HepG2 (cell line): ENCODE data around the gene KCTD19. TPM values are rescaled to one million over a fixed set of nuclear protein-coding genes. Genes with fewer than 3 reads are reported as not detected.

Experiments
- ATAC-seq: fragments of 200-7000 bp; cut with Tn5 transposase; 3 replicates; pipeline ENCODE4 v1.9.1; 2020; ENCODE audit warnings: mild to moderate bottlenecking, moderate library complexity
- BruUV-seq: library from RNA; stranded (reverse); fragments of 400-500 nt; replicated peaks from 2 replicates; lab custom pipeline; 2021; lab: Mats Ljungman, UMichigan
- CTCF ChIA-PET: fragments of 300-600 bp; formaldehyde crosslinking; extraction: SDS; loops from one replicate; lab custom pipeline; 2021; ENCODE audit warnings: low total read pairs, inconsistent platforms, low intra/inter-chr PET ratio; lab: Yijun Ruan, JAX
- POLR2A ChIA-PET: fragments of 350-600 bp; sonication (Branson Sonifier 250); formaldehyde crosslinking; loops from one replicate; lab custom pipeline; 2020; ENCODE audit warnings: antibody characterized with exemption, inconsistent platforms; lab: Yijun Ruan, JAX
- DNase-seq: peaks from one replicate; pipeline ENCODE4 v3.0.0-alpha.2; 2015; ENCODE audit warnings: low spot score
- FAIRE-seq: peaks from 3 replicates; lab custom pipeline; 2011; peaks lifted over from hg19 to GRCh38; lab: Jason Lieb, UNC
- H2AFZ ChIP-seq: one replicate; pipeline ENCODE4 v1.6.1; 2011; ENCODE audit warnings: low read length, inconsistent platforms
- H3K27ac ChIP-seq: fragments of 300-600 bp; 3 replicates; pipeline ENCODE4 v1.8.0; 2011; ENCODE audit warnings: mixed run types, mild to moderate bottlenecking, mixed read lengths, low read length, inconsistent platforms; ENCODE audit not compliant: insufficient read depth; ENCODE audit errors: extremely low read length
- H3K27me3 ChIP-seq, 2 experiments: fragments of 200-600 bp in 1 of 2; 2 replicates in 1 of 2; 3 replicates in 1 of 2; pipeline versions ENCODE4 v1.6.0 to v1.8.0; 2011; ENCODE audit warnings: low read length in 2 of 2, mild to moderate bottlenecking in 2 of 2, moderate library complexity in 2 of 2, inconsistent platforms in 1 of 2; ENCODE audit not compliant: insufficient read depth in 2 of 2, control insufficient read depth in 1 of 2
- H3K36me3 ChIP-seq, 2 experiments: fragments of 200-600 bp in 1 of 2; replicated peaks in 1 of 2; 2 replicates in 1 of 2; 3 replicates in 1 of 2; pipeline versions ENCODE4 v1.5.1 to v1.8.0; 2011; ENCODE audit warnings: low read length in 2 of 2, inconsistent platforms in 1 of 2; ENCODE audit not compliant: insufficient read depth in 2 of 2, control insufficient read depth in 1 of 2
- H3K4me1 ChIP-seq: 2 replicates; pipeline ENCODE4 v1.5.1; 2012; ENCODE audit warnings: low read length, inconsistent platforms; ENCODE audit not compliant: insufficient read depth
- H3K4me2 ChIP-seq: 2 replicates; pipeline ENCODE4 v1.6.0; 2011; ENCODE audit warnings: low read depth, low read length, inconsistent platforms
- H3K4me3 ChIP-seq, 3 experiments: fragments of 200-600 bp in 1 of 3; sonication (generic), shearing (Covaris generic) in 1 of 3; replicated peaks in 1 of 3; 2 replicates each; pipeline ENCODE4 v1.5.1; 2011 to 2016; ENCODE audit warnings: low read length in 3 of 3, inconsistent platforms in 2 of 3, low read depth in 2 of 3, mild to moderate bottlenecking in 2 of 3, control low read depth in 1 of 3, mixed read lengths in 1 of 3; ENCODE audit not compliant: insufficient read depth in 1 of 3
- H3K79me2 ChIP-seq: one replicate; pipeline ENCODE4 v1.6.1; 2011; ENCODE audit warnings: low read length, inconsistent platforms; ENCODE audit not compliant: insufficient read depth
- H3K9ac ChIP-seq: 2 replicates; pipeline ENCODE4 v1.6.0; 2011; ENCODE audit warnings: mild to moderate bottlenecking, low read depth, low read length, inconsistent platforms; ENCODE audit not compliant: insufficient read depth
- H3K9me3 ChIP-seq: 2 replicates; pipeline ENCODE4 v1.5.1; 2012; ENCODE audit warnings: mild to moderate bottlenecking, low read length
- H4K20me1 ChIP-seq: 2 replicates; pipeline ENCODE4 v1.6.0; 2011; ENCODE audit warnings: inconsistent platforms, mild to moderate bottlenecking, low read length, moderate library complexity; ENCODE audit not compliant: insufficient read depth
- AGO2 ChIP-seq: fragments of 200-400 bp; formaldehyde crosslinking; optimal IDR thresholded peaks from 2 replicates; pipeline ENCODE3; 2017; ENCODE audit warnings: mild to moderate bottlenecking, low read depth, low read length, moderate library complexity
- ATRX ChIP-seq: sonication (generic); formaldehyde crosslinking; IDR thresholded peaks from 2 replicates; pipeline ENCODE4 v1.4.0; 2020; ENCODE audit warnings: missing genetic modification reagents, borderline replicate concordance
- GABPB1 ChIP-seq: IDR thresholded peaks from 2 replicates; pipeline ENCODE4 v1.6.1; 2016; ENCODE audit warnings: mild to moderate bottlenecking, missing genetic modification reagents, moderate library complexity, missing compliant biosample characterization
- JUNB ChIP-seq: sonication (generic); formaldehyde crosslinking; IDR thresholded peaks from 2 replicates; pipeline ENCODE4 v1.8.0; 2022; ENCODE audit warnings: missing genetic modification reagents, mild to moderate bottlenecking, borderline replicate concordance
- KAT7 ChIP-seq: IDR thresholded peaks from 2 replicates; pipeline ENCODE4 v1.6.1; 2018; ENCODE audit warnings: borderline replicate concordance, missing compliant biosample characterization
- RBFOX2 ChIP-seq: fragments of 200-400 bp; formaldehyde crosslinking; IDR thresholded peaks from 2 replicates; pipeline ENCODE4 v1.6.1; 2017; ENCODE audit warnings: low read depth, mild to moderate bottlenecking, low read length
- SALL1 ChIP-seq: sonication (generic); formaldehyde crosslinking; IDR thresholded peaks from 2 replicates; pipeline ENCODE4 v1.8.0; 2022; ENCODE audit warnings: mild to moderate bottlenecking, missing genetic modification reagents
- ZNF264 ChIP-seq: sonication (generic); formaldehyde crosslinking; IDR thresholded peaks from 2 replicates; pipeline ENCODE4 v1.4.0; 2020; ENCODE audit warnings: missing genetic modification reagents
- WGBS: methylation state at CpG from one replicate; pipeline ENCODE4 v1.1.6; 2017; ENCODE audit warnings: low lambda C conversion rate; 5-methylcytosine and 5-hydroxymethylcytosine counted together
- in situ Hi-C: cut with HindIII; loops from 2 replicates; pipeline ENCODE4 v1.10.0; 2017; ENCODE audit warnings: low pct_unique_long_range_greater_than_20kb; ENCODE audit not compliant: extremely low pct_ligation_motif_present
- intact Hi-C: fragments of 100-400 bp; cut with micrococcal nuclease; formaldehyde crosslinking; loops from one replicate; pipeline ENCODE4 v1.10.0; 2022; ENCODE audit not compliant: unreplicated experiment
- polyA plus RNA-seq, 8 experiments: library from polyadenylated mRNA; depleted of rRNA in 3 of 8; stranded (reverse) in 7 of 8; unstranded in 1 of 8; fragments of >200 nt; fragmentation: Illumina TruSeq in 4 of 8; extraction: Trizol in 4 of 8; gene quantifications; 2 replicates each; pipeline versions ENCODE4 v1.2.1 to v1.2.3, GENCODE V29; 2011 to 2016; ENCODE audit warnings: low read depth in 4 of 8, missing spikeins in 1 of 8, mixed read lengths in 1 of 8; ENCODE audit not compliant: insufficient read depth in 1 of 8
- total RNA-seq, 5 experiments: library from RNA; depleted of rRNA; stranded (reverse); fragments of >200 nt; fragmentation: Illumina TruSeq; extraction: Trizol; gene quantifications; 2 replicates each; pipeline ENCODE4 v1.2.3, GENCODE V29; 2016; ENCODE audit warnings: low read depth in 1 of 5
- TF ChIP-seq, protein P1 (sequence below): sonication (generic); formaldehyde crosslinking; IDR thresholded peaks from 2 replicates; pipeline ENCODE4 v1.4.0; 2020; ENCODE audit warnings: missing genetic modification reagents, borderline replicate concordance

KCTD19 gene
- total and polyA plus RNA-seq, 2 of the 13 experiments (the other 11 are each of a cell fraction or from before 2014, with no cell fraction given): not detected

DNA sequence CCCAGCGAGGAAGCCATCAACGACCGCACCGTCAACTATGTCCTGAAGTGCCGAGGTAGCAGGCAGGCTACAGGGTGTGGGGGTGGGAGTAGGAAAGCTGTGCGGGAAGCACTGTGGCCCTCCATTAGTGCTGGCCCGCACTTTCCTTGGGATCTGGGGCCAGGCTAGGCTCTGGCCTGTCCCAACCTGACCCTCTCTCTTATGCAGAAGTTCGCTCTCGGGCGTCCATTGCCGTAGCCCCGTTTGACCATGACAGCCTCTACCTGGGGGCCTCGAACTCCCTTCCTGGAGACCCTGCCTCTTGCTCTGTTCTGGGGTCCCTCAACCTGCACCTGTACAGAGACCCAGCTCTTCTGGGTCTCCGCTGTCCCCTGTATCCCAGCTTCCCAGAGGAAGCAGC, 38.6 kb downstream of the KCTD19 start (continued):
- TF ChIP-seq, protein P1, sequence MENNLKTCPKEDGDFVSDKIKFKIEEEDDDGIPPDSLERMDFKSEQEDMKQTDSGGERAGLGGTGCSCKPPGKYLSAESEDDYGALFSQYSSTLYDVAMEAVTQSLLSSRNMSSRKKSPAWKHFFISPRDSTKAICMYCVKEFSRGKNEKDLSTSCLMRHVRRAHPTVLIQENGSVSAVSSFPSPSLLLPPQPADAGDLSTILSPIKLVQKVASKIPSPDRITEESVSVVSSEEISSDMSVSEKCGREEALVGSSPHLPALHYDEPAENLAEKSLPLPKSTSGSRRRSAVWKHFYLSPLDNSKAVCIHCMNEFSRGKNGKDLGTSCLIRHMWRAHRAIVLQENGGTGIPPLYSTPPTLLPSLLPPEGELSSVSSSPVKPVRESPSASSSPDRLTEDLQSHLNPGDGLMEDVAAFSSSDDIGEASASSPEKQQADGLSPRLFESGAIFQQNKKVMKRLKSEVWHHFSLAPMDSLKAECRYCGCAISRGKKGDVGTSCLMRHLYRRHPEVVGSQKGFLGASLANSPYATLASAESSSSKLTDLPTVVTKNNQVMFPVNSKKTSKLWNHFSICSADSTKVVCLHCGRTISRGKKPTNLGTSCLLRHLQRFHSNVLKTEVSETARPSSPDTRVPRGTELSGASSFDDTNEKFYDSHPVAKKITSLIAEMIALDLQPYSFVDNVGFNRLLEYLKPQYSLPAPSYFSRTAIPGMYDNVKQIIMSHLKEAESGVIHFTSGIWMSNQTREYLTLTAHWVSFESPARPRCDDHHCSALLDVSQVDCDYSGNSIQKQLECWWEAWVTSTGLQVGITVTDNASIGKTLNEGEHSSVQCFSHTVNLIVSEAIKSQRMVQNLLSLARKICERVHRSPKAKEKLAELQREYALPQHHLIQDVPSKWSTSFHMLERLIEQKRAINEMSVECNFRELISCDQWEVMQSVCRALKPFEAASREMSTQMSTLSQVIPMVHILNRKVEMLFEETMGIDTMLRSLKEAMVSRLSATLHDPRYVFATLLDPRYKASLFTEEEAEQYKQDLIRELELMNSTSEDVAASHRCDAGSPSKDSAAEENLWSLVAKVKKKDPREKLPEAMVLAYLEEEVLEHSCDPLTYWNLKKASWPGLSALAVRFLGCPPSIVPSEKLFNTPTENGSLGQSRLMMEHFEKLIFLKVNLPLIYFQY (CRISPR knock-in tag): no peak
- no peak for TF ChIP-seq JUNB (CRISPR knock-in tag)
- no peak for TF ChIP-seq KAT7 (CRISPR knock-in tag)

DNA sequence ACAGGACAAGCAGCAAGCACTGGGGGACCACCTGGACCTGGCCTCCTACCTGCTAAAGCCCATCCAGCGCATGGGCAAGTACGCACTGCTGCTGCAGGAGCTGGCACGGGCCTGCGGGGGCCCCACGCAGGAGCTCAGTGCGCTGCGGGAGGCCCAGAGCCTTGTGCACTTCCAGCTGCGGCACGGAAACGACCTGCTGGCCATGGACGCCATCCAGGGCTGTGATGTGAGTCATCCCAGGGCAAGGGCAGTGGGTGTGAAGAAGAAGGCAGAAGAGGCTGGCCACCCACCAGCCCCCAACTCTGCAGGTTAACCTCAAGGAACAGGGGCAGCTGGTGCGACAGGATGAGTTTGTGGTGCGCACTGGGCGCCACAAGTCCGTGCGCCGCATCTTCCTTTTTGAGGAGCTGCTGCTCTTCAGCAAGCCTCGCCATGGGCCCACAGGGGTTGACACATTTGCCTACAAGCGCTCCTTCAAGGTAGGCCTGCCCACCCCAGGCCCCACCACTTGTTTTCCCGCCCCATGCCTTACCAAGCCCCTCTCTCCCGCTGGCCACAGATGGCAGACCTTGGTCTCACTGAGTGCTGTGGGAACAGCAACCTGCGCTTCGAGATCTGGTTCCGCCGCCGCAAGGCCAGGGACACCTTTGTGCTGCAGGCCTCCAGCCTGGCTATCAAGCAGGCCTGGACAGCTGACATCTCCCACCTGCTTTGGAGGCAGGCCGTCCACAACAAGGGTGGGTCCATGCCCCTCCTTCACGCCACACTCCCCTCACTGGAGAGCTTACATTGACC, 39.9 kb downstream of the KCTD19 start:
- ChIA-PET POLR2A (no interaction called here), CTCF (no interaction called here)
- H3K4me1 ChIP-seq: no peaks in the 10 kb centered on the region
- no peak overlapping the region for H3K4me3 ChIP-seq
- no peaks in the 10 kb centered on the region for H4K20me1 ChIP-seq
- H3K36me3 ChIP-seq: no peaks in the 10 kb centered on the region
- no peak overlapping the region for H3K4me2 ChIP-seq
- H3K27ac ChIP-seq: no peak overlapping the region
- no peaks in the 10 kb centered on the region for H3K9me3 ChIP-seq
- H3K27me3 ChIP-seq: no peaks in the 10 kb centered on the region
- WGBS: 90% methylated on average over 22 of the region's 28 CpGs
- ATAC-seq (no peak), FAIRE-seq (no peak), DNase-seq (no peak)
- H3K9ac ChIP-seq: no peak overlapping the region
- no peak overlapping the region for H2AFZ ChIP-seq
- TF ChIP-seq ATRX: no peak
- no peak for TF ChIP-seq ZNF264 (CRISPR knock-in tag)
- no peak for TF ChIP-seq GABPB1 (CRISPR knock-in tag)
- TF ChIP-seq SALL1 (CRISPR knock-in tag): no peak
- peak; percentile 35; the same call in 1 of the 2 replicates for TF ChIP-seq RBFOX2
- TF ChIP-seq AGO2: peak; percentile 40
- in situ Hi-C loops (no loop called here), intact Hi-C loops (no loop called here)
- no peaks in the 10 kb centered on the region for H3K79me2 ChIP-seq
- BruUV-seq: no TSS peak
